ENCODE measurements around the gene SEC22C. TPM values are rescaled to one million over a fixed set of nuclear protein-coding genes. Genes with fewer than 3 reads are reported as not detected.

Gene SEC22C
- total and polyA plus RNA-seq, 2 donors (not counting 1 experiment from before 2014, with no cell fraction given): 50.8 to 86.0 TPM

DNA sequence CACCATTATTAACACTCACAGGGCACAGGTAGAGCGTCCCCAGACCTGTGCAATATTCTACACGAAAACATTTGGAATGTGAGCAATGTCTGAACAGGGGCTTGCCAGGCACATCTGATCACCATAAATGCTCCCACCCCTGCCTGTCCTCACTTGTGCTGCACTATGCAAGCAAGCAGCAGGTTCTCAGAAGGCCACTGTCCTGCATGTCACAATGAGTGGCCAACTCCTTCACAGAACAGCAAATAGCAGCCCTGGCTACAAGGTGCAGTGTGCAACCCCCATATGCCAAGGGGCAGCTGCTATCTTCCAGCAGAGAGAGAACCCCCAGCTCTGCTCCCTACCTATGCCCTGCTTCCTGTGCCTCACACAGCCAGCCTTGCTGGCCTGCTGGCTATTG is 32.6 kb downstream of the SEC22C start:
- H3K9ac ChIP-seq (ENCODE audit: insufficient read depth, low read length): no peak overlapping the region
- H3K4me2 ChIP-seq (ENCODE audit: extremely low read depth, insufficient read depth, low read length): no peak overlapping the region
- DNase-seq (ENCODE audit: low read depth in 2 of 2): no peak
- H3K27me3 ChIP-seq (ENCODE audit: control insufficient read depth, insufficient read depth, low read length): no peaks in the 10 kb centered on the region
- H3K4me3 ChIP-seq (replicated peaks in 1 of 4; ENCODE audit: control extremely low read depth in 1 of 4, insufficient read depth in 1 of 4, low read depth in 3 of 4, low read length in 4 of 4): no peak overlapping the region
- no peaks in the 10 kb centered on the region for H3K4me1 ChIP-seq (ENCODE audit: control insufficient read depth, extremely low read depth, insufficient read depth, low read length)
- H3K36me3 ChIP-seq (ENCODE audit: control insufficient read depth, insufficient read depth, low read length): peaks cover 2% of the 10 kb centered on the region
- H3K9me3 ChIP-seq (ENCODE audit: control insufficient read depth, insufficient read depth, low read depth, low read length): no peaks in the 10 kb centered on the region
- H3K79me2 ChIP-seq (ENCODE audit: control insufficient read depth, insufficient read depth, low read length): no peaks in the 10 kb centered on the region
- no peak overlapping the region for H3K27ac ChIP-seq (ENCODE audit: insufficient read depth, low read length)
- no peak for TF ChIP-seq EZH2 (IDR thresholded peaks at IDR 0.05; ENCODE audit: low read length, missing control alignments)
- TF ChIP-seq, protein P1, sequence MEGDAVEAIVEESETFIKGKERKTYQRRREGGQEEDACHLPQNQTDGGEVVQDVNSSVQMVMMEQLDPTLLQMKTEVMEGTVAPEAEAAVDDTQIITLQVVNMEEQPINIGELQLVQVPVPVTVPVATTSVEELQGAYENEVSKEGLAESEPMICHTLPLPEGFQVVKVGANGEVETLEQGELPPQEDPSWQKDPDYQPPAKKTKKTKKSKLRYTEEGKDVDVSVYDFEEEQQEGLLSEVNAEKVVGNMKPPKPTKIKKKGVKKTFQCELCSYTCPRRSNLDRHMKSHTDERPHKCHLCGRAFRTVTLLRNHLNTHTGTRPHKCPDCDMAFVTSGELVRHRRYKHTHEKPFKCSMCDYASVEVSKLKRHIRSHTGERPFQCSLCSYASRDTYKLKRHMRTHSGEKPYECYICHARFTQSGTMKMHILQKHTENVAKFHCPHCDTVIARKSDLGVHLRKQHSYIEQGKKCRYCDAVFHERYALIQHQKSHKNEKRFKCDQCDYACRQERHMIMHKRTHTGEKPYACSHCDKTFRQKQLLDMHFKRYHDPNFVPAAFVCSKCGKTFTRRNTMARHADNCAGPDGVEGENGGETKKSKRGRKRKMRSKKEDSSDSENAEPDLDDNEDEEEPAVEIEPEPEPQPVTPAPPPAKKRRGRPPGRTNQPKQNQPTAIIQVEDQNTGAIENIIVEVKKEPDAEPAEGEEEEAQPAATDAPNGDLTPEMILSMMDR (conservative IDR thresholded peaks at IDR 0.05 in 1 of 2, IDR thresholded peaks at IDR 0.05 in 1 of 2; ENCODE audit: low read depth in 1 of 2, low read length in 2 of 2): no peak
- H4K20me1 ChIP-seq (ENCODE audit: control insufficient read depth, extremely low read depth, insufficient read depth, low read length): no peaks in the 10 kb centered on the region
- H2AFZ ChIP-seq (ENCODE audit: low read length): no peak overlapping the region

DNA sequence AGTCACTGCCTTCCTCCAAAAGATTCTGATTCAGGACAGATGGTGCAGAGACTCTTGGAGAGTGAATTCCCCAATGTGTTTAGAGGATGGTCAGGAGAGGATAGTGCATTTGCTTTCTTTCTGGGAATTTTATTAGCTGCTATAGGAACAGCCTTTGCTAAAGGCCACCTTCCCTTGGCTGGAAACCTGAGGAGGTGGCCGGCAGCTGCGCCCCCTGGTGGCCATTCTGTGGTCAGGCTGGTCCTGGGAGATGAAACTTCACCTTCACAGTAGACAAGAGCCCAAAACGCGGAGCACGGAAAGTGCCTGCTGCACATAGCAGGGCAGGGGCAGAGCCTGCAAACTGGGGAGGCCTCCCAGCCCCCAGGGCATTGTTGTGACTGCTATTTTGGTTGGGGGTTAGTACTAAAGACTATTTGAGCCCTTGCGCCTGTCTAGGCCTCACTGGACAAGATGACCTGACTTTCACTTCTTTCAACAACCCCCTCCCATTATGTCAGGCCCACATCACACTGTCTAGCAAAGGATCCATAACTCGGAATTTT is 34.3 kb downstream of the SEC22C start:
- peak; percentile 36 to 54 for DNase-seq (ENCODE audit: low read depth in 2 of 2)
- no peak for TF ChIP-seq EZH2 (IDR thresholded peaks at IDR 0.05; ENCODE audit: low read length, missing control alignments)
- TF ChIP-seq, protein P1 (conservative IDR thresholded peaks at IDR 0.05 in 1 of 2, IDR thresholded peaks at IDR 0.05 in 1 of 2; ENCODE audit: low read depth in 1 of 2, low read length in 2 of 2): peak; percentile 91 to 92

DNA sequence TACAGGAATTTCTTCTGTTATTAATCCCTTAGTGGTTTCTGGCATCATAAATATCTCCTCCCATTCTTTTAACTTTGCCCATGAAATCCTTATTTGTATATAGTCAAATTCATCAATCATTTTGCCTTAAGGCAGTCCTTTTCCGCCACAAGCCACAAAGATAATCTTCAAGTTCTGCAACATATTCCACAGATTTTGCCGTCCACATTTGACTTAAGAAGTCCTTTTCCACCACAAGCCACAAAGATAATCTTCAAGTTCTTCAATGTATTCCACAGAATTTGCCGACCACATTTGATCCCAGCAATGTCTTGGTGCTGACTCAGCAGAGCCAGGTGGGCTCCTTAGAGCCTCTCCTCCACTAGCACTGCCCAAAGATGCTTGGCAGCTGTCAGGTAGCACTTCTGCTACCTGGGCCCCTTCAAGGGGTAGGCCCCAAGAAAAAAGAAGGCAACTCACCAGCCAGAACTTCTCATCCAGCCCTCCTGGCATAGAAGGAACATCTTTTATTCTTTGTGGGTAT is 35.0 kb downstream of the SEC22C start:
- no peak overlapping the region for H3K9ac ChIP-seq (ENCODE audit: insufficient read depth, low read length)
- no peaks in the 10 kb centered on the region for H3K27me3 ChIP-seq (ENCODE audit: control insufficient read depth, insufficient read depth, low read length)
- H3K79me2 ChIP-seq (ENCODE audit: control insufficient read depth, insufficient read depth, low read length): no peaks in the 10 kb centered on the region
- no peak for TF ChIP-seq EZH2 (IDR thresholded peaks at IDR 0.05; ENCODE audit: low read length, missing control alignments)
- TF ChIP-seq, protein P1 (conservative IDR thresholded peaks at IDR 0.05 in 1 of 2, IDR thresholded peaks at IDR 0.05 in 1 of 2; ENCODE audit: low read depth in 1 of 2, low read length in 2 of 2): no peak
- H3K4me1 ChIP-seq (ENCODE audit: control insufficient read depth, extremely low read depth, insufficient read depth, low read length): no peaks in the 10 kb centered on the region
- no peak overlapping the region for H3K4me2 ChIP-seq (ENCODE audit: extremely low read depth, insufficient read depth, low read length)
- no peaks in the 10 kb centered on the region for H3K36me3 ChIP-seq (ENCODE audit: control insufficient read depth, insufficient read depth, low read length)
- no peaks in the 10 kb centered on the region for H4K20me1 ChIP-seq (ENCODE audit: control insufficient read depth, extremely low read depth, insufficient read depth, low read length)
- H3K27ac ChIP-seq (ENCODE audit: insufficient read depth, low read length): no peak overlapping the region
- no peaks in the 10 kb centered on the region for H3K9me3 ChIP-seq (ENCODE audit: control insufficient read depth, insufficient read depth, low read depth, low read length)
- H2AFZ ChIP-seq (ENCODE audit: low read length): no peak overlapping the region
- DNase-seq (ENCODE audit: low read depth in 2 of 2): peak in 1 of 2 donors; percentile 53
- no peak overlapping the region for H3K4me3 ChIP-seq (replicated peaks in 1 of 4; ENCODE audit: control extremely low read depth in 1 of 4, insufficient read depth in 1 of 4, low read depth in 3 of 4, low read length in 4 of 4)

More for the DNA sequence above, 34.3 kb downstream of the SEC22C start:
- no peak overlapping the region for H3K27ac ChIP-seq (ENCODE audit: insufficient read depth, low read length)
- no peaks in the 10 kb centered on the region for H3K36me3 ChIP-seq (ENCODE audit: control insufficient read depth, insufficient read depth, low read length)
- no peaks in the 10 kb centered on the region for H3K9me3 ChIP-seq (ENCODE audit: control insufficient read depth, insufficient read depth, low read depth, low read length)
- no peaks in the 10 kb centered on the region for H3K4me1 ChIP-seq (ENCODE audit: control insufficient read depth, extremely low read depth, insufficient read depth, low read length)
- no peaks in the 10 kb centered on the region for H4K20me1 ChIP-seq (ENCODE audit: control insufficient read depth, extremely low read depth, insufficient read depth, low read length)
- no peaks in the 10 kb centered on the region for H3K79me2 ChIP-seq (ENCODE audit: control insufficient read depth, insufficient read depth, low read length)
- H3K9ac ChIP-seq (ENCODE audit: insufficient read depth, low read length): no peak overlapping the region
- no peaks in the 10 kb centered on the region for H3K27me3 ChIP-seq (ENCODE audit: control insufficient read depth, insufficient read depth, low read length)
- no peak overlapping the region for H3K4me3 ChIP-seq (replicated peaks in 1 of 4; ENCODE audit: control extremely low read depth in 1 of 4, insufficient read depth in 1 of 4, low read depth in 3 of 4, low read length in 4 of 4)
- no peak overlapping the region for H3K4me2 ChIP-seq (ENCODE audit: extremely low read depth, insufficient read depth, low read length)
- no peak overlapping the region for H2AFZ ChIP-seq (ENCODE audit: low read length)
